ENCODE results near the gene RNF144A. TPM values are rescaled to one million over a fixed set of nuclear protein-coding genes. Genes with fewer than 3 reads are reported as not detected.

The RNF144A gene
- total and polyA plus RNA-seq, 11 donors, result 3.5 to 27.2 (median 11.9) TPM

DNA sequence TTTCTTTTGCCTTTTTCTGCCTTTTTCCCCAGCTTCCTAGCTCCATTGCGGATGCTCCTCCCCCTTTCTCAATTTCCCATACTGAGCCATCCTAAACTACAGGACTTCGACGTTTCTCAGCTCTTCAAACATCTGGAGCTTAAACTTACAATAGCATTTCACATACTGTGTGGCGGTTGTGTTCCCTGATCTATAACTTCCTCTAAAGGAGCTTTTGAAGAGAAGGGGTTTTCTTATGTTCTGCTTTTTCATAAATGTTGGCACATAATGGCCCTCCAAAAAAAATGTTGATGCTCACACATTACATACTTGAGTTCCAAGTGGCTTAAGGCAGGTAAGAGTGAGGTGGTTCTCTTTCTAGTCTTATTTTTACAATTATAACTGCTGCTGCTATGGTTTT lies 87.4 kb downstream of the RNF144A start:
- DNase-seq (no peak), ATAC-seq (no peak)
- peaks cover 16 to 53% (median 33%) of the 10 kb centered on the region in 12 donors for H3K4me1 ChIP-seq
- H3K36me3 ChIP-seq, result peaks cover 0 to 5% (median 0%) of the 10 kb centered on the region in 9 donors
- 60 to 70% (median 65%) methylated on average over 4 of the region's 4 CpGs for WGBS, 4 donors
- H3K9me3 ChIP-seq, result no peaks in the 10 kb centered on the region
- no peak overlapping the region for H3K27ac ChIP-seq
- TF ChIP-seq POLR2A (IDR thresholded peaks at IDR 0.05), result no peak
- TF ChIP-seq, protein P1, sequence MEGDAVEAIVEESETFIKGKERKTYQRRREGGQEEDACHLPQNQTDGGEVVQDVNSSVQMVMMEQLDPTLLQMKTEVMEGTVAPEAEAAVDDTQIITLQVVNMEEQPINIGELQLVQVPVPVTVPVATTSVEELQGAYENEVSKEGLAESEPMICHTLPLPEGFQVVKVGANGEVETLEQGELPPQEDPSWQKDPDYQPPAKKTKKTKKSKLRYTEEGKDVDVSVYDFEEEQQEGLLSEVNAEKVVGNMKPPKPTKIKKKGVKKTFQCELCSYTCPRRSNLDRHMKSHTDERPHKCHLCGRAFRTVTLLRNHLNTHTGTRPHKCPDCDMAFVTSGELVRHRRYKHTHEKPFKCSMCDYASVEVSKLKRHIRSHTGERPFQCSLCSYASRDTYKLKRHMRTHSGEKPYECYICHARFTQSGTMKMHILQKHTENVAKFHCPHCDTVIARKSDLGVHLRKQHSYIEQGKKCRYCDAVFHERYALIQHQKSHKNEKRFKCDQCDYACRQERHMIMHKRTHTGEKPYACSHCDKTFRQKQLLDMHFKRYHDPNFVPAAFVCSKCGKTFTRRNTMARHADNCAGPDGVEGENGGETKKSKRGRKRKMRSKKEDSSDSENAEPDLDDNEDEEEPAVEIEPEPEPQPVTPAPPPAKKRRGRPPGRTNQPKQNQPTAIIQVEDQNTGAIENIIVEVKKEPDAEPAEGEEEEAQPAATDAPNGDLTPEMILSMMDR (IDR thresholded peaks at IDR 0.05), result no peak
- H3K4me3 ChIP-seq, result no peak overlapping the region
- H3K27me3 ChIP-seq, result no peaks in the 10 kb centered on the region
- intact Hi-C loops (cut with DNase I), result loop anchor here in 3 of 10 donors (5.0 kb wide), 2 partner anchors 82 to 87 kb away; partner anchors contain the start of gene RNF144A (in 2 of the 3)

DNA sequence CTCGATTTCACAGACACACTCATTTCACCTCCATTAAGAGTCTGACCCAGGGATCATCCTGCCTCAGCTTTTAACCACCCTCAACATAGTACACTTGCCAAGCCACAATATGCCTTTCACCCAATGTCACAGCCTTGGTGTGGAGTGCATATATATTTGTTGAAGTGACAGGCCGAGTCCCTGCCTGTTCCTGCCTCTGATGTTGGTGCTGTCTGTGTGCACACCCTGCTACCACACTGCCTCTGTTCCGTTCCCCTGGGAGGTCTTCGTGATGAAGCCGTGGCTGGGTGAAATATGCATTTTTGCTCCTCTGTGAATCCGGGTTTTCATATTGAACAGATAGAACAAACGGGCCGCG lies 90.3 kb downstream of the RNF144A start:
- peak overlapping the region; percentile 59 to 89 (median 81) for H3K27ac ChIP-seq
- intact Hi-C loops (cut with DNase I), result loop anchor here in 3 of 10 donors (5.0 kb wide), 2 partner anchors 85 to 90 kb away; partner anchors contain the start of gene RNF144A (in 2 of the 3)
- peaks cover 22 to 78% (median 58%) of the 10 kb centered on the region in 12 donors for H3K4me1 ChIP-seq
- no peaks in the 10 kb centered on the region for H3K9me3 ChIP-seq
- TF ChIP-seq, protein P1 (IDR thresholded peaks at IDR 0.05), result no peak
- TF ChIP-seq POLR2A (IDR thresholded peaks at IDR 0.05), result no peak
- ATAC-seq (no peak), DNase-seq (no peak)
- 40 to 60% (median 44%) methylated on average over 8 to 9 of the region's 9 CpGs for WGBS, 4 donors
- peaks cover 0 to 5% (median 0%) of the 10 kb centered on the region in 9 donors for H3K36me3 ChIP-seq
- H3K27me3 ChIP-seq, result no peaks in the 10 kb centered on the region
- H3K4me3 ChIP-seq, result peak overlapping the region in 7 of 12 donors; percentile 8 to 37 (median 23)

DNA sequence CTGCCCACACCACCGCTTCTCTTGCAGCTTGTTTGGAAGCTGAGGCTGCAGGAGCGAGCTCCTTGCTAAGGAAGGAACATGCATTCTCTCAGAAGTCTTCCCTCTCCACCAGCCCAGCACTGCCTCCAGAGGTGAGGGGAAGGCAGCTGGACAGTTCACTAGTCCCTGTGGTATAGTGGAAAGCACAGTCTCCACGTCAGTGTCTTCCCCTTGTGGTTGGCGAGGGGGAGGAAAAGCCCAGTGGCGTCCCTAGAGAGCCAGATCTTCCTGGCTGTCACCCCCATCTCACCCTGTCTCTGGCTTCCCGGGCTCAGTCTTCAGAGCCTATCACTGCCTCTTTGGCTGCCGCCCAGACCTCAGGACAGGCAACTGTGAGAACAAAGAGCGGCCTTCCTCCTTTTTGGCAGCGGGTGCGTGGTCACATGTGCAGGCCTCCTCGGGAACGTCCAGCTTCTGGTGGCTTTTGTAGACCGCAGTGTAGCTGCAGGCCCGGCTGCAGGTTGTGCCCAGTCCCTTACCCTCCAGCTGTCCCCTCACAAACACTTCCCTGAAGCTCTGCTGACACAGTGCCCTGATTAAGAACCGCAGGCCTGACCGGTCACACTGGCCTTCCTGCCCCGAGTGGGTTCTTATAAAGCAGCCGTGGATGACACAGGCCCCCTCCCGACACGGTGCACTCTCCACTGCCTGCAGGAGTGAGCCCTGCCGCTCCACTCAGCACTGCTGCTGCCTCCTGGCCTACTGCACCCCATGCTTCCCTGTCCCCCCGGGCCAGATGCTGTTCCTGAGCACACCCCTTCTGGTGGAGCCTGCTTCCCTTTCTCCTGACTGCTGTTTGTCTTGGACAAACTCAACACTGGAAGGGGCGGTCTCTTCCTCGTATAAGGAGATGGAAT lies 90.9 kb downstream of the RNF144A start:
- 5 to 14% (median 9%) methylated on average over 23 to 24 of the region's 24 CpGs for WGBS, 4 donors
- H3K27ac ChIP-seq, result peak overlapping the region; percentile 59 to 89 (median 81)
- intact Hi-C loops (cut with DNase I), result loop anchor here in 7 of 10 donors (1.0 to 5.0 kb wide), 5 partner anchors 19 to 91 kb away; partner anchors contain the start of gene RNF144A (in 5 of the 7)

More for the DNA sequence above, 90.9 kb downstream of the RNF144A start:
- DNase-seq, result peak; percentile 91 to 97 (median 95)
- peak overlapping the region in 9 of 12 donors; percentile 8 to 37 (median 23) for H3K4me3 ChIP-seq
- H3K36me3 ChIP-seq, result peaks cover 0 to 5% (median 0%) of the 10 kb centered on the region in 9 donors
- no peaks in the 10 kb centered on the region for H3K27me3 ChIP-seq
- peak; percentile 80 to 88 (median 86) for ATAC-seq
- no peaks in the 10 kb centered on the region for H3K9me3 ChIP-seq
- TF ChIP-seq, protein P1 (IDR thresholded peaks at IDR 0.05), result peak in 11 of 12 donors; percentile 26 to 60 (median 44)
- no peak for TF ChIP-seq POLR2A (IDR thresholded peaks at IDR 0.05)
- H3K4me1 ChIP-seq, result peaks cover 22 to 79% (median 62%) of the 10 kb centered on the region in 12 donors
